Ectodermal cell (in vitro differentiated cells): ENCODE data around the gene MYT1.

Experiments used
- H3K27ac ChIP-seq: 2 replicates; pipeline ENCODE4 v1.7.0; 2013; ENCODE audit warnings: mild to moderate bottlenecking, low read depth, low read length; ENCODE audit not compliant: insufficient read depth, poor library complexity, severe bottlenecking
- H3K27me3 ChIP-seq: 2 replicates; pipeline ENCODE4 v1.7.0; 2013; ENCODE audit warnings: mild to moderate bottlenecking, low read length; ENCODE audit not compliant: insufficient read depth, control insufficient read depth, poor library complexity, severe bottlenecking
- H3K36me3 ChIP-seq: one replicate; pipeline ENCODE4 v1.7.0; 2013; ENCODE audit warnings: low read length; ENCODE audit not compliant: control insufficient read depth, insufficient read depth
- H3K4me1 ChIP-seq: one replicate; pipeline ENCODE4 v1.7.0; 2013; ENCODE audit warnings: low read length; ENCODE audit not compliant: control insufficient read depth, insufficient read depth
- H3K4me3 ChIP-seq: 2 replicates; pipeline ENCODE4 v1.7.0; 2013; ENCODE audit warnings: low read depth, low read length, control low read depth; ENCODE audit not compliant: insufficient read depth
- H3K9me3 ChIP-seq: 2 replicates; pipeline ENCODE4 v1.7.0; 2013; ENCODE audit warnings: mild to moderate bottlenecking, low read length, moderate library complexity; ENCODE audit not compliant: control insufficient read depth
- WGBS, 2 experiments: methylation state at CpG; one replicate each; pipeline ENCODE4 v1.1.7; 2013; ENCODE audit warnings: missing lambda C conversion rate in 2 of 2; 5-methylcytosine and 5-hydroxymethylcytosine counted together

The MYT1 gene

DNA sequence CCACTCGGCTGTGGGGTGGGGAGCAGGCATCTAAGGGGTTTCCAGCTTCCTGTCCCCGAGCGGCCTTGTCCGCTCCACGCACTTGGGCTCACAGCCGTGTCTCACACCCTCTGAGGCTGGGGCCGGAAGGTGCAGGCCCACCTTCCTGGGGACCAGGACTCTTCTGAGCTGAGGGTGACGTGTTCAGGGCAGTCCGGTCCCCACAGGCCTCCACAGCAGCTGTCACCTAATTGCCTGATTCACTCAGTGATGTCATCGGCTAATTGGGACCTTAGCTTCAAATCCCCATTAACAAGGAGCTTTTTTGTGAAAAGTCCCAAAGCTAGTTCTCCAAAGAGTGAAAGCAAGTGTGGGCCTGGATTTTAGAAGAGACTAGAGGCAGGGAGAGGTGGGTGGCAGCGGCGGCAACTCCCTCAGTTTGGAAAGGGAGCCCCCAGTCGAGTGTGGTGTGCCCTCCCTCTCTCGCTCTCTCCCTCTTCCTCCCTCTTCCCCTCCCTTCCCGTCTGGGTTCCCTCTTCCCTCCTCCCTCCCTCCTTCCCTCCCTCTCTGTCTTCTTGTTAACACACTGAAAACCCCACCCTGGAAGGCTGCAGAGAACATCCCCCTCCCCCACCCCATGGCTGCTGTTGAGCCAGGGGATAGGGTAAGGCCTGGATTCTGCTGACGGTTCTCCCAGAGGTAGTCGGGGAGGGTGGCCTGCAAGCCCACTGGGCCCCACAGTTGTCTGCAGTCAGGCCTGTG lies 39.0 kb downstream of the MYT1 start:
- 74 to 77% methylated on average over 17 of the region's 17 CpGs for WGBS, 2 experiments
- Histone ChIP-seq H3K4me1 (peaks cover 7% of the 10 kb centered on the region), H3K27ac (no peak overlapping the region), H3K36me3 (no peaks in the 10 kb centered on the region), H3K9me3 (no peaks in the 10 kb centered on the region), H3K27me3 (no peaks in the 10 kb centered on the region), H3K4me3 (no peak overlapping the region)

DNA sequence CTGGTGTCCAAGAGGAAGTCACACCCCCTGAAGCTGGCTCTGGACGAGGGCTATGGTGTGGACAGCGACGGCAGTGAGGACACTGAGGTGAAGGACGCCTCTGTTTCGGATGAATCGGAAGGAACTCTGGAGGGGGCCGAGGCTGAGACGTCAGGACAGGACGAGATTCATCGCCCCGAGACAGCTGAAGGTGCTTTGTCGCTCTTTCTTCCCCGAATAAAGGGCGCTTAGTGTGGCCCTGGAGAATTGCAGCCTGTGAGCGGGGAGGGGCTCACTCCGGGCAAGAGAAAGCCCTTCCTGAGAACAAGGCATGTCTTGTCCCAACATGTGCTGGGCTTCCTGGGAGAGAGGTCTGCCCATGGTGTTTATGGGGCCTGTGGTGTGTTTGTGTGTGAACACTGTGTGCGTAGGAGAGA lies 41.4 kb downstream of the MYT1 start:
- Histone ChIP-seq H3K9me3 (no peaks in the 10 kb centered on the region), H3K36me3 (no peaks in the 10 kb centered on the region), H3K4me1 (peaks cover 7% of the 10 kb centered on the region), H3K27me3 (no peaks in the 10 kb centered on the region), H3K27ac (no peak overlapping the region), H3K4me3 (no peak overlapping the region)
- WGBS, 2 experiments = 87 to 88% methylated on average over 17 of the region's 17 CpGs

DNA sequence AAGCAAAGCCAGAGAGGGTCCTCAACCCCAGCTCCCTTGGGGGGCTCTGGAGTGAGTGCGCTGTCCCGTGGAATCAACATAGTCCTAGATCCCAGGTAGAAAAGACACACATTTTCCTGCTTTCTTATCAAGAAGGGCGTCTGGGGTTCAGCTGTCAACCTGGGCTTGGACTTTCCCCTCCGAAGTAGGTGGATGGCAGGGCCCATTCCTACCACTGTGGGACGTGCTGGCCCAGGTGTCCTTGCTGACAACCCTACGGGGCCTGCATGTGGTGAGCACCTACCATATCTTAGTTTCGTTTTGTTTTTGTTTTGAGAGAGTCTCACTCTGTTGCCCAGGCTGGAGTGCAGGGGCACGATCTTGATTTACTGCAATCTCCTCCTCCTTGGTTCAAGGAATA lies 42.4 kb downstream of the MYT1 start:
- Histone ChIP-seq H3K9me3 (no peaks in the 10 kb centered on the region), H3K27ac (no peak overlapping the region), H3K27me3 (no peaks in the 10 kb centered on the region), H3K4me1 (peaks cover 7% of the 10 kb centered on the region), H3K36me3 (no peaks in the 10 kb centered on the region), H3K4me3 (no peak overlapping the region)
- WGBS, 2 experiments = 92 to 95% methylated on average over 8 of the region's 8 CpGs

DNA sequence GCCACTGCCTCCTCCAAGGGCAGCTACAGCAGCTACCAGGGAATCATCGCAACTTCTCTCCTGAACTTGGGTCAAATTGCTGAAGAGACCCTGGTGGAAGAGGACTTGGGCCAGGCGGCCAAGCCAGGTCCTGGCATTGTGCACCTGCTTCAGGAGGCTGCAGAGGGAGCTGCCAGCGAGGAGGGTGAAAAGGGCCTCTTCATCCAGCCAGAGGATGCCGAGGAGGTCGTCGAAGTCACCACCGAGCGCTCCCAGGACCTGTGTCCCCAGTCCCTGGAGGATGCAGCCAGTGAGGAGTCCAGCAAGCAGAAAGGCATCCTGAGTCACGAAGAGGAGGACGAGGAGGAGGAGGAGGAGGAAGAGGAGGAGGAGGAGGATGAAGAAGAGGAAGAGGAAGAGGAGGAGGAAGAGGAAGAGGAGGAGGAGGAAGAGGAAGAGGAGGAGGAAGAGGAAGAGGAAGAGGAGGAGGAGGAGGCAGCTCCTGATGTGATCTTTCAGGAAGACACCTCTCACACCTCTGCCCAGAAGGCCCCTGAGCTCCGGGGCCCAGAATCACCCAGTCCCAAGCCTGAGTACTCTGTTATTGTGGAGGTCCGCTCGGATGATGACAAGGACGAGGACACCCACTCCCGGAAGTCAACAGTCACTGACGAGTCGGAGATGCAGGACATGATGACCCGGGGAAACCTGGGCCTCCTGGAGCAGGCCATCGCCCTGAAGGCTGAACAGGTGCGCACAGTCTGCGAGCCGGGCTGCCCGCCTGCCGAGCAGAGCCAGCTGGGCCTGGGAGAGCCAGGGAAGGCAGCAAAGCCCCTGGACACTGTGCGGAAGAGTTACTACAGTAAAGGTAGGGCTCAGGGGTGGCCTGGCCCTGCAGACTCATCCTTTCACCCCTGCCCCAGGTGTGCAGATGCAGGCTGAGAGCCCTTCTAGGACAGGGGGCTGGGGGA lies 43.7 kb downstream of the MYT1 start:
- Histone ChIP-seq H3K27me3 (no peaks in the 10 kb centered on the region), H3K36me3 (no peaks in the 10 kb centered on the region), H3K4me3 (no peak overlapping the region), H3K27ac (no peak overlapping the region), H3K9me3 (no peaks in the 10 kb centered on the region), H3K4me1 (peaks cover 7% of the 10 kb centered on the region)
- 92 to 93% methylated on average over 25 of the region's 25 CpGs for WGBS, 2 experiments

DNA sequence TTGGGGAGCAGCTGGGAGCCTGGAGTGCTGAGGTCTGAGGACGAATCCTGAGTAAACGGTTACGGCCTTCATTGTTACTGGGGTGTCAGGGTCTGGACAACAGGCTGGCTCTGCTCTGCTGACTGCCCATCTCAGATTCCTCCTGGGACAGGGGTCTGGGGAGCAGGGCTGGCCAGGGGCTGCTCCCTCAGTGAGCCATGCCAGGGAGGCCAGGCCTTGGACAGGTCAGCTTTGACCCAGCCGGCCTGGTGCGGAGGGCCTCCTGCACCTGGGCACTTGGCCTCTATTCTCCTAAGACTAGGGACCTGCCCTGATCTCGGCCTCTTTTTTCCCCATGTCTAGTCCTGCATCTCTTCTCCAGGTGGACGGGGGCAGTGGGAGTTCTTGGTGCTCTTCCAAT lies 44.9 kb downstream of the MYT1 start:
- Histone ChIP-seq H3K36me3 (no peaks in the 10 kb centered on the region), H3K9me3 (no peaks in the 10 kb centered on the region), H3K4me1 (no peaks in the 10 kb centered on the region), H3K27me3 (peaks cover 2% of the 10 kb centered on the region), H3K27ac (no peak overlapping the region), H3K4me3 (no peak overlapping the region)
- 91 to 94% methylated on average over 7 of the region's 7 CpGs for WGBS, 2 experiments

DNA sequence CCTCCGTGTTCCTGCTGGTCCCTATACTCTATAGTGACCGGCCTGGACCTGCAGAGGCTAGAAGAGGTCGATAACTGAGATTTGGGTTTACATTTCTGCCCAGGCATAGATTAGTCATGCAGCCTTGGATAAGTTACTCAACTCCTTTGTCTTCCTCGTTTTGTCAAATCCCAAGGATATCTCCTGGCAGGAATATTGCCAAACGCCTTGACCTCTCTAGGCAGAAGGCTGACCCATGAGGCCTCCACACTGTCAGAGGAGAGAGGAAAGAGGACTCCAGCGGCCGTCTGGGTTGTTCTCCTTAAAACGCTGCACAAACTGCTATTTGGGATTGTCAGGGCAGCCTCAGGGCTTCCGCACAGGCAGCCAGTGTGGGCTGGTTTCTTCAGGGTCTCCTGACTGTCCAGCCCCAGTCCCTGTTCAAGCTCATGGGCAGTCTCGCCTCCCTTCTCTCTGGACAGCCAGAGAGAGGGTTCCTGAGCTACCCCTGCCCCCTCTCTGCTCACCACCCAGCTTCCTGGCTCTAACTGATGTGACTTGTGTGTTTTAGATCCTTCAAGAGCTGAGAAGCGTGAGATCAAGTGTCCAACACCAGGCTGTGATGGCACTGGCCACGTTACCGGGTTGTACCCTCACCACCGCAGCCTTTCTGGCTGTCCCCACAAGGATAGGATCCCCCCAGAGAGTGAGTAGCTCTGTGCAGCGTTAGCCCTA lies 46.6 kb downstream of the MYT1 start:
- H3K36me3 ChIP-seq = no peaks in the 10 kb centered on the region
- no peaks in the 10 kb centered on the region for H3K4me1 ChIP-seq
- no peaks in the 10 kb centered on the region for H3K9me3 ChIP-seq
- WGBS, 2 experiments = 91% methylated on average over 15 of the region's 15 CpGs
- H3K27ac ChIP-seq = no peak overlapping the region
- H3K27me3 ChIP-seq = peaks cover 4% of the 10 kb centered on the region
- no peak overlapping the region for H3K4me3 ChIP-seq

DNA sequence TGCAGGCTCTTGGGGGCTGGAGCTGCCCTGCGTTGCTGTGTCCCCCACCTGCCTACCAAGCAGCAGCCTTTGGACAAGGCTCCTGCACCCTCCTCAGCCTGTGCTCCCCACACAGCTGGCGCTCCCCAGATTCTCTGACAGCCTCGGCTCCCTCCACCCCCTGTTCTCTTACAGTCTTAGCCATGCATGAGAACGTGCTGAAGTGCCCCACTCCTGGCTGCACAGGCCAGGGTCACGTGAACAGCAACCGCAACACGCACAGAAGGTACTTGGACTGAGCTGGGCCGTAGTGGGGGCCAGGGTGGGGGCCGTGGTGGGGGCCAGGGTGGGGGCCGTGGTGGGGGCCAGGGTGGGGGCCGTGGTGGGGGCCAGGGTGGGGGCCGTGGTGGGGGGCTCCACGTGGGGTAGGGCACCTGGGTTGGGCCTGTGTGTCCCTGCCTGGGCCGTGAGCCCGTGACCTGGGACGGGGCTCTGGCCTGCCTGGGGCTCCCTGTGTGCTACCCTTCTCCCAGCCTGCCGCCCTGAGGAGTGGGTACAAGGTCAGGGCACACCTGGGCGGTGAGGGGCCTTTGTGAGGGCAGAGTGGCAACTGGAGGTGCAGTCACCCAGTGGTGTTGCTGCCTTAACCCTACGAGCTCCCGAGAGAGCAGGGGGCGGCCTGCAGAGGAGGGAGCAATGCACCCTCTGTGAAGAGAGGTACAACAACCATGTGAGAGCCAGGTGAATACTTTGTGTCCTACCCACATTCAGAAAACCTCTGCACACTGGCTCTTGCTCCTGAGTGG lies 47.8 kb downstream of the MYT1 start:
- H3K27me3 ChIP-seq = peaks cover 4% of the 10 kb centered on the region
- no peak overlapping the region for H3K27ac ChIP-seq
- 83 to 87% methylated on average over 18 to 21 of the region's 21 CpGs for WGBS, 2 experiments

DNA sequence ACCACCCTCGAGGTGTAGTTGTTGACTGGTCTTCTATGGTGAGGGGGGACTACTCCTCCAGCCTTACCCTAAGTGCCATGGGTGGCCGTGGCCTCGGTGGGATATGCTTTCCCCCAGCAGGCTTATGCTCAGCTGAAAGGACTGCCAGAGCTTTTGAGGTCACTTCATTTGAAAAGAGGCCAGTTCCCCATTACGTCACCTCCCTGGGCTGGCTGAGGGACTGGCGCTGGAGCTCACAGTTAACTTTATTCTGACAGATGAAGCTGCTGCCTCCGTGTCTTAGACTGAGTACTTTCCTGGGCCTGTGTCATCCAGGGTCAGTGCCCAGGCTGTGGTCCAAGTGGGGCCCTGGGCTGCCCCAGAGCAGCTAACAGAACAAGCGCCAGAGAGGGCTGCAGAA lies 48.5 kb downstream of the MYT1 start:
- H3K9me3 ChIP-seq = no peaks in the 10 kb centered on the region
- H3K27me3 ChIP-seq = peaks cover 4% of the 10 kb centered on the region
- no peak overlapping the region for H3K27ac ChIP-seq
- no peaks in the 10 kb centered on the region for H3K4me1 ChIP-seq
- H3K36me3 ChIP-seq = no peaks in the 10 kb centered on the region
- no peak overlapping the region for H3K4me3 ChIP-seq
- WGBS, 2 experiments = 83% methylated on average over 7 of the region's 7 CpGs

More for the DNA sequence above, 47.8 kb downstream of the MYT1 start:
- H3K9me3 ChIP-seq = no peaks in the 10 kb centered on the region
- H3K4me1 ChIP-seq = no peaks in the 10 kb centered on the region
- H3K4me3 ChIP-seq = no peak overlapping the region
- H3K36me3 ChIP-seq = no peaks in the 10 kb centered on the region

DNA sequence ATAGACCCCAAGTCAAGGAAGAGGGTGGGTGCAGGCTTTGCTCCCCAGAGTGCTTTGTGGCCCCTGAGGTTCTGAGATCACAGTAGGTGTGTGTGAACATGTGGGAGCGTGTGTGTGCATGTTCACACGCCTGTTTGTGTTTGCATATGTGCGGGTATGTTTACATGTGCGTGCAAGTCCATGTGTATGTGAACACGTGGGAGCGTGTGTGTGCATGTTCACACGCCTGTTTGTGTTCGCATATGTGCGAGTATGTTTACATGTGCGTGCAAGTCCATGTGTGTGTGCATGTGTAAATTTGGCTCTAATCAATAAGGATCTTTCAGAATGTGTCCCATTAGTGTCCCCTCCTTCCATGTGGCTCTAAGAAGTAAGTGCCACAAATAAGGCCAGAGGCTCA lies 49.9 kb downstream of the MYT1 start:
- Histone ChIP-seq H3K9me3 (no peaks in the 10 kb centered on the region), H3K4me1 (no peaks in the 10 kb centered on the region), H3K27me3 (peaks cover 4% of the 10 kb centered on the region), H3K4me3 (no peak overlapping the region), H3K27ac (no peak overlapping the region), H3K36me3 (no peaks in the 10 kb centered on the region)
- 94 to 95% methylated on average over 10 of the region's 10 CpGs for WGBS, 2 experiments
